Endothelial cell of umbilical vein (primary cell): Measurements from ENCODE around the gene MAP2K5.

Source experiments
- EZH2 ChIP-seq: IDR thresholded peaks from 2 replicates; pipeline ENCODE4 v1.6.1; 2012; ENCODE audit warnings: borderline replicate concordance, low read depth, mild to moderate bottlenecking, moderate library complexity, low read length, inconsistent platforms; ENCODE audit not compliant: severe bottlenecking
- TF ChIP-seq, protein P1 (sequence below), 2 donors: IDR thresholded peaks; 1 replicate in 1 of 2; 2 replicates in 1 of 2; pipeline ENCODE4 v1.5.1; 2011; ENCODE audit warnings: low read length in 2 of 2, mild to moderate bottlenecking in 2 of 2, moderate library complexity in 2 of 2, control low read depth in 1 of 2, inconsistent platforms in 1 of 2, low read depth in 1 of 2; ENCODE audit not compliant: insufficient read depth in 1 of 2; ENCODE audit errors: extremely low read depth in 1 of 2

DNA sequence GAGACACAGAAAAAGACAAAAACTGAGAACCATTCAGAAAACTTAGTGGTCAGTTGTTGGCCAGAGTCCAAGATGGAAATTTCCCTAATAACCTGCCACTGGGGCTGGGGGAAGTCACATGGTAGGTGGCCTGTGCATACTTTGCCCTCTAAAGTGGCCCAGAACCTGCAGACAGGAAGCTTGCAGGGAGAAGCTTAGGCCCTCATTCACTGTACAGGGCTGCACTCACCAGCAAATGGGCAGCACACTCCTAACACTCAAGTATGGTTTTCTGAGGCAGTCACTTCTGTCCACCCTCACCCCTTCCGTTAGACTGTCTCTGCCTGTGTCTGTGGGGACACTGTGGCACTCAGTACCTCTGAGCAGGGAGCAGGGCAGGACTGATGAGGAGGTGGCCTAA, 311.9 kb downstream of the MAP2K5 start:
- no peak for TF ChIP-seq EZH2
- TF ChIP-seq, protein P1, sequence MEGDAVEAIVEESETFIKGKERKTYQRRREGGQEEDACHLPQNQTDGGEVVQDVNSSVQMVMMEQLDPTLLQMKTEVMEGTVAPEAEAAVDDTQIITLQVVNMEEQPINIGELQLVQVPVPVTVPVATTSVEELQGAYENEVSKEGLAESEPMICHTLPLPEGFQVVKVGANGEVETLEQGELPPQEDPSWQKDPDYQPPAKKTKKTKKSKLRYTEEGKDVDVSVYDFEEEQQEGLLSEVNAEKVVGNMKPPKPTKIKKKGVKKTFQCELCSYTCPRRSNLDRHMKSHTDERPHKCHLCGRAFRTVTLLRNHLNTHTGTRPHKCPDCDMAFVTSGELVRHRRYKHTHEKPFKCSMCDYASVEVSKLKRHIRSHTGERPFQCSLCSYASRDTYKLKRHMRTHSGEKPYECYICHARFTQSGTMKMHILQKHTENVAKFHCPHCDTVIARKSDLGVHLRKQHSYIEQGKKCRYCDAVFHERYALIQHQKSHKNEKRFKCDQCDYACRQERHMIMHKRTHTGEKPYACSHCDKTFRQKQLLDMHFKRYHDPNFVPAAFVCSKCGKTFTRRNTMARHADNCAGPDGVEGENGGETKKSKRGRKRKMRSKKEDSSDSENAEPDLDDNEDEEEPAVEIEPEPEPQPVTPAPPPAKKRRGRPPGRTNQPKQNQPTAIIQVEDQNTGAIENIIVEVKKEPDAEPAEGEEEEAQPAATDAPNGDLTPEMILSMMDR (IDR thresholded peaks at IDR 0.05; ENCODE audit: extremely low read depth in 1 of 2, insufficient read depth in 1 of 2, low read depth in 1 of 2, low read length in 2 of 2) = no peak
